Transverse colon (tissue), 4 donors: ENCODE results near the gene ZNF330.

Experiments
- EP300 ChIP-seq: sonication (generic); formaldehyde crosslinking; IDR thresholded peaks from one replicate; pipeline ENCODE4 v1.6.1; 2017; ENCODE audit warnings: antibody characterized with exemption, low read depth
- POLR2A ChIP-seq: fragments of 450-650 bp; IDR thresholded peaks from one replicate; pipeline ENCODE4 v1.6.1; 2016; ENCODE audit warnings: antibody characterized with exemption, mild to moderate bottlenecking, moderate library complexity
- POLR2AphosphoS5 ChIP-seq, 3 donors: sonication (generic); formaldehyde crosslinking; IDR thresholded peaks; one replicate each; pipeline ENCODE4 v1.6.1; 2016; ENCODE audit warnings: antibody characterized with exemption in 3 of 3
- TF ChIP-seq, protein P1 (sequence below), 5 experiments: fragments of 200-600 bp in 3 of 5; fragments of 450-650 bp in 2 of 5; sonication (generic) in 3 of 5; IDR thresholded peaks; 1 replicate in 2 of 5; 2 replicates in 3 of 5; pipeline ENCODE4 v1.5.1; 2016 to 2017; ENCODE audit warnings: antibody characterized with exemption in 5 of 5, inconsistent platforms in 3 of 5, mild to moderate bottlenecking in 2 of 5, moderate library complexity in 1 of 5

- TF ChIP-seq, protein P1, sequence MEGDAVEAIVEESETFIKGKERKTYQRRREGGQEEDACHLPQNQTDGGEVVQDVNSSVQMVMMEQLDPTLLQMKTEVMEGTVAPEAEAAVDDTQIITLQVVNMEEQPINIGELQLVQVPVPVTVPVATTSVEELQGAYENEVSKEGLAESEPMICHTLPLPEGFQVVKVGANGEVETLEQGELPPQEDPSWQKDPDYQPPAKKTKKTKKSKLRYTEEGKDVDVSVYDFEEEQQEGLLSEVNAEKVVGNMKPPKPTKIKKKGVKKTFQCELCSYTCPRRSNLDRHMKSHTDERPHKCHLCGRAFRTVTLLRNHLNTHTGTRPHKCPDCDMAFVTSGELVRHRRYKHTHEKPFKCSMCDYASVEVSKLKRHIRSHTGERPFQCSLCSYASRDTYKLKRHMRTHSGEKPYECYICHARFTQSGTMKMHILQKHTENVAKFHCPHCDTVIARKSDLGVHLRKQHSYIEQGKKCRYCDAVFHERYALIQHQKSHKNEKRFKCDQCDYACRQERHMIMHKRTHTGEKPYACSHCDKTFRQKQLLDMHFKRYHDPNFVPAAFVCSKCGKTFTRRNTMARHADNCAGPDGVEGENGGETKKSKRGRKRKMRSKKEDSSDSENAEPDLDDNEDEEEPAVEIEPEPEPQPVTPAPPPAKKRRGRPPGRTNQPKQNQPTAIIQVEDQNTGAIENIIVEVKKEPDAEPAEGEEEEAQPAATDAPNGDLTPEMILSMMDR (IDR thresholded peaks at IDR 0.05) = no peak
- no peak for TF ChIP-seq EP300
- no peak for TF ChIP-seq POLR2A
- no peak for TF ChIP-seq POLR2AphosphoS5 (IDR thresholded peaks at IDR 0.05)
Observed at GRCh38 chr4:141254326-141254725, 33.6 kb downstream of the ZNF330 start.
